Measurements from ENCODE around the gene SYCE1L.

- TF ChIP-seq GATA3 (IDR thresholded peaks at IDR 0.05; ENCODE audit: low read depth, low read length) = no peak
- no peak for TF ChIP-seq GATA2 (IDR thresholded peaks at IDR 0.05; ENCODE audit: low read depth, low read length)
Measured at GRCh38 chr16:77231047-77231446, 31.8 kb downstream of the SYCE1L start.
